Measurements from ENCODE around the gene INPP5A.

Gene INPP5A

DNA sequence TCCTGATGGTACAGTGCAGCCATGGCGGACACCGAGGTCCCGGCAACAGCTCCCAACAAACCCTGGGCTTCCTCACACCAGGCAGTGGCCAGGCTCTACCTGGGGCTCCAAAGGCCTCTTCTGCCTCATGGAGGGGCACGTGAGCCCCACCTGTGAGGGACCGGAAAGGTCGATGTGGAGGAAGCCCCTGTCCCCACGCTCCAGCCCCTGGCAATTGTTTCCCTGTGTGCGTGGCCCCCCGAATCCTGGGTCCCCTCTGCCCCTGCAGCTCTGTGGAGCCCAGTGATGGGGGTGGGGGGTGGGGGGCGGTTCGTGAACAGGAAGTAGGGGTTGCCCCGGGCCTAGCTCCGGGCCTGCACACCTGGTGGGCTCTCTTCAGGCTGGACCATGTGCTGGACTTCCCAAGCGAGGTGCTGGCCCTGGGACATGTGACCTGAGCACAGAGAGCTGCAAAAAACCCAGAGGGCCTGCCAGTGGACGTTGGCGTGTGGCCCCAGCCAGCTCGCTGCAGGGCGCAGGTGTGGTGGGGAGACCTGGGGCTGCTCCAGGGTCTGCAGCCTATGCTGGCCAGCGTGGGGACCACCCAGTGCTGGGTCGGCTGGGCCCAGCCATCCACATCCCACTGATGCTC is 72.6 kb downstream of the INPP5A start:
- no peak for DNase-seq (ENCODE audit: low read depth in 1 of 2, low spot score in 1 of 2)

DNA sequence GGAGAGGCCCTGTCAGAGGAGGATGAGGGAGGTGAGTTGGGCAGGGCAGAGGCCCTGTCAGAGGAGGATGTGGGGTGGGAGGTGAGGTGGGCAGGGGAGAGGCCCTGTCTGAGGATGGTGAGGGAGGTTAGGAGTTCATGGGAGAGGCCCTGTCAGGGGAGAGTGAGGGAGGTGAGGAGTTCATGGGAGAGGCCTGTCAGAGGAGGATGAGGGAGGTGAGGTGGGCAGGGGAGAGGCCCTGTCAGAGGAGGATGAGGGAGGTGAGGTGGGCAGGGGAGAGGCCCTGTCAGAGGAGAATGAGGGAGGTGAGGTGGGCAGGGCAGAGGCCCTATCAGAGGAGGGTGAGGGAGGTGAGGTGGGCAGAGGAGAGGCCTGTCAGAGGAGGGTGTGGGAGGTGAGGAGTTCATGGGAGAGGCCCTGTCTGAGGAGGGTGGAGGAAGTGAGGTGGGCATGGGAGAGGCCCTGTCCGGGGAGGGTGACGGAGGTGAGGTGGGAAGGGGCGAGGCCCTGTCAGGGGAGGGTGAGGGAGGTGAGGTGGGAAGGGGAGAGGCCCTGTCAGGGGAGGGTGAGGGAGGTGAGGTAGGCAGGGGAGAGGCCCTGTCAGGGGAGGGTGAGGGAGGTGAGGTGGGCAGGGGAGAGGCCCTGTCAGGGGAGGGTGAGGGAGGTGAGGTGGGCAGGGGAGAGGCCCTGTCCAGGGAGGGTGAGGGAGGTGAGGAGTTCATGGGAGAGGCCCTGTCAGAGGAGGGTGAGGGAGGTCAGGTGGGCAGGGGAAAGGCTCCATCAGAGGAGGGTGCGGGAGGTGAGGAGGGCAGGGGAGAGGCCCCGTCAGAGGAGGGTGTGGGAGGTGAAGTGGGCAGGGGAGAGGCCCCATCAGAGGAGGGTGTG is 73.7 kb downstream of the INPP5A start:
- no peak for DNase-seq (ENCODE audit: low read depth in 1 of 2, low spot score in 1 of 2)

DNA sequence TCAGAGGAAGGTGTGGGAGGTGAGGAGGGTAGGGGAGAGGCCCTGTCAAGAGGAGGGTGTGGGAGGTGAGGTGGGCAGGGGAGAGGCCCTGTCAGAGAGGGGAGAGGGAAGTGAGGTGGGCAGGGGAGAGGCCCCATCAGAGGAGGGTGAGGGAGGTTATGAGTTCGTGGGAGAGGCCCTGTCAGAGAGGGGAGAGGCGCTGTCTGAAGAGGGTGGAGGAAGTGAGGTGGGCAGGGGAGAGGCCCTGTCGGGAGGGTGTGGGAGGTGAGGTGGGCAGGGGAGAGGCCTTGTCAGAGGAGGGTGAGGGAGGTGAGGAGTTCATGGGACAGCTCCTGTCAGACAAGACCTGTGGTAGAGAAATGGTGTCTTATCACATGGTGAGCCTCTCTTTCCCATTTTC is 74.4 kb downstream of the INPP5A start:
- no peak for DNase-seq (ENCODE audit: low read depth in 1 of 2, low spot score in 1 of 2)

- DNase-seq (ENCODE audit: low read depth in 1 of 2, low spot score in 1 of 2): no peak
Observed at GRCh38 chr10:132612571-132613504, 75.3 kb downstream of the INPP5A start.

DNA sequence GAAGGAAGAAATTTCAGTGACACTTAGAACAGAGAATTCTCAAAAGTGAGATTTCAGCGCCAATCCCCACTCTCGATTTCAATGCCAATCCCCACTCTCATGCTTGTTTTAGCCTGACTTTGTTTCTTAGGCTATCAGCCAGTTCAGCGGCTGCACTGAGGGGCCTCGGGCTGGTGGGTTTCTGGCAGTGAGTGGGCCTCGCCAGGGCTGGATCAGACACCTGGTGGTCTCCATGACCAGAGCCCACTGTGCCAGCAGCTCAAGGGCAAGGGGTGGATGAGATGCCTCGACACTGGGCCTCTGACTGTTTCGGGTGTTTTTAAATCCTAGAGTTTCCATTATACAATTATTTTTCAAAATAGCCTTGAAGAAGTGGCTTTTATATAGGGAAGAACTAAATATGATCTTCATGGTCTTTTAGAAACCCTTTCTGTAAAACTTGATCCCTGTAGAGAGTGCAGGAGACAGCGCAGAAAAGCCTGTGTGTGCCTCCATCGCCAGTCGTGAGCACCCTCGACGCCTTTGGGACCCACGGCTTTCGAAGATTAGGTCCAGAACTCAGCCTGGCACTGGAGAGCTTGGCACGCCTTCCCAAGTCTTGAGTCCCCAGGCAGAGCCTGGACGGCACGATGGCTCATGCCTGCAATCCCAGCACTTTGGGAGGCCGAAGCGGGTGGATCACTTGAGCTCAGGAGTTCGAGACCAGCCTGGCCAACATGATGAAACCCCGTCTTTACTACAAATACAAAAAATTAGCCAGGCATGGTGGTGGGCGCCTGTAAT is 76.2 kb downstream of the INPP5A start:
- DNase-seq (ENCODE audit: low read depth in 1 of 2, low spot score in 1 of 2): no peak

DNA sequence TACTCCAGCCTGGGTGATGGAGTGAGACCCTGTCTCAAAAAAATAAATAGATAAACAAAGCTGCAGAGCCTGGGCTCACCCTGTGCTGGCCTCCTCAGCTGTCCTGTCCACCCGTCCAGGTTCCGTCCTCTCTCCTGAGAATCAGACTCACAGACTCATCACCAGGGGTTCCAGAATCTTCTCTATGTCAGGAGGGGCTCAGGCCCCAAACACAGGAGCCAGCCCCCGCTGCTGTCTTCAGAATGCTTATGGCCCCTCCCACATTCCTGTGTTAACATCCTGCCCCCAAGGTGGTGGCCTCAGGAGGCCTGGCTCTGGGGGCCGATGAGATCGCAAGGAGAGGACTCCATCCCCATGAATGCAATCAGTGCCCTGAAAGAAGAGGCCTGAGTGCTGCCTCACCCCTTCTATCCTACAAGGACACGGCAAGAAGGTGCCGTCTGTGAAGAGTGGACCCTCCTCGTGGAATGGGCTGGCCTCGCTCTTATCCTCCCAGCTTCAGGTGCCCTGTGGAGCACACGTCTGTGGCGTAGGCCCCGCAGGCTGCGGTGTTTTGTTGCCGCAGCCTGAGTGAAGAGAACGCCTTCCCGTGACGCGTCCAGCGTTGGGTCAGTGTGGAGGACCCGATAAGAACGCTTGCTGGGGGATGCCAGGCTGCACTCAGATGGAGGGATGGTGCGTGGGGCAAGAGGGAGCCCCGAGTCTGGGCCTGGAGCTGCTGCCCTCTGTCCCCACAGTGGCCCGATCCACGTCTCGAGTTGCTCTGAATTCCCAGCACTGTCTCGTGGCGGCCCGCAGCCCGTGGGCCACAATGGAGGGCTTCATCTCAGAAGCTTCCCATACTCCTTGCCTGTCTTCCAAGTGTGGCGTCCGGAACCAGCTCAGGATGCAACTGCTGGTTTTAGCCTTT is 77.1 kb downstream of the INPP5A start:
- no peak for DNase-seq (ENCODE audit: low read depth in 1 of 2, low spot score in 1 of 2)

DNA sequence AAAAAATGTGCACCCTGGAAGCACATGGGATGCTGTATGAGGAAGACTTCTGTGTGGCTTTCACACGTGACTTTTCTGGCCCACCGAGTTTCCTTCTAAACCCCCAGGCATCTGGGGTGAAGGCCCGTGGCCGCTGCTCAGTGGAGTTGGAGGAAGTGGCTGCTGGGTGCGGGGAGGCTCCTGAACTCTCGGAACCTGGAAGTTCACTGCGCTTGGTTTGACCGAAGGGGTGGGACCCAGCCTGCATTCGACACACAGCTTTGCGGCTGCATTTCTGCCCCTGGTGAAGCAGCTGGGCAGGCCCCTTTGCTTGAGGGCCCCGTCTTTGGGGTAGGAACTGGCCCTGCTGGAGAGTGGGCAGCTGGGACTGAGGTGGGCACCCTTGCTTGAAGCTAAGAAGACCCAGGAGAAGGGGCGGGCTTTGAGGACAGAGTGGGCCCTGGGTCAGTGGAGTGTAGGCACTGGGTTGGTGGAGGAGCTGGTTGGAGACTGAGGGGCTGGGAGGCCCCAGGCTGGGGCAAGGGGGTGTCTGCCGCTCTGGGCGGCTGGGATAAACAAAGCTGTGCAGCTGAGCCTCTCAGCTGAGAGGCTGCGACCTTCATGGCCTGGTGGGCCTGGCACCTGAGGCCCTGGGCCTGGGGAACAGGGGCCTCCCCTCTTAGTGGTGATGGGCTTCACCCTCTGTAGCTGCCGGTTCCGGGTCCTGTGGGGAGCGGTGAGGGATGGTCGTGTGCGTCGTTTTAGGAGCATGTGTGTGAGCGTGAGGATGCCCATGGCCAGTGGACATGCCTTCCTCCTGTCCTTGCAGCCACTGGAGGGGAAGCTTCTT is 78.0 kb downstream of the INPP5A start:
- DNase-seq (ENCODE audit: low read depth in 1 of 2, low spot score in 1 of 2): no peak

- DNase-seq (ENCODE audit: low read depth in 1 of 2, low spot score in 1 of 2): peak in 1 of 2 donors; percentile 18
Observed at GRCh38 chr10:132616170-132616995, 78.8 kb downstream of the INPP5A start.

DNA sequence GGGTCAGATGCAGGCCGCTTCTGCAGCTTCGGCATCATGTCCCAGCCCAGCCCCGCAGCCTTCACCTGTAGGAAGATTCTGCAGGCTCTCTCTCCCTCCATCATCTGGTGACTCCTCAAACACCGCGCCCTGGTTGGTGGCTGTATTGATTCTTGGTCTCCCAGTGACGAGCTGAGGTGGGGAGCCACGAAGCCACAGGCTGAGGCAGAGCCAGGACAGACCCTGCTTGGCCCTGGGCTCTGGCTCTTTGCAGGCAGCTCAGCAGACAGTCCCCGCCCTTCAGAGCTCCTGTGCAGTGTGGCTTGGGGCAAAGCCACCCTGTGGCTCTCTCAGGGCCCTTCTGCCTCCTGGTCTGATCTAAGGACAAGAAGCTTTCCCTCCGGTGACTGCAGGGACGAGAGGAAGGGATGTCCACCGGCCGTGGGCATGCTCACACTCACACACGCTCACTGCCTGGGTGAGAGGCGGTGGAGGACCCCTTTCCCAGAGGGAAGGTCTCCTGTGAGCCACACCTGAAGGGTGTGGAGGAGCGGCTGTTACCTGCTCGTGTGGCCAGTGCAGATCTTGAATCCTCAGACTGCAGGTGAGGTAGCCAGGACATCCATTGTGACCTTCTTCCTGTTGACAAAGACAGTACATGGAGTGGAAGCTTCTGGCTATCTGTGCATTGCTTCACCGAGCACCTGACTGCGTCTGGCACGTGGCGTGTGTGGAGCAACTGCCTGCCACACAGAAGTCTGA is 79.6 kb downstream of the INPP5A start:
- DNase-seq (ENCODE audit: low read depth in 1 of 2, low spot score in 1 of 2): no peak

DNA sequence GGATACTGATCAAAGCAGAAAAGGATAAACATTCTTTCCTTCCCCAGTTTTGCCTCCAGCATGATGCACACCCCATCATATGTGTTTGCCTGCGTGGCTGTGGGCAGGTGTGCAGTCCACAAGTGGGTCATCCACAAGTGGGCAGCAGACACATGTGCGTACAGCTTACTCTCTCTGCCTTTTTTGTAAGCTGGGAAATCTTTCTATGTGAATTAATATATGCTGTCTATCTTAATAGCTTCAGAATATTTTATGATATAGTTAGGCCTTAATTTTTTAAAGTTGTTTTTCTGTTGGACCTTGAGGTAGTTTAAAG is 80.1 kb downstream of the INPP5A start:
- DNase-seq (ENCODE audit: low read depth in 1 of 2, low spot score in 1 of 2): no peak

DNA sequence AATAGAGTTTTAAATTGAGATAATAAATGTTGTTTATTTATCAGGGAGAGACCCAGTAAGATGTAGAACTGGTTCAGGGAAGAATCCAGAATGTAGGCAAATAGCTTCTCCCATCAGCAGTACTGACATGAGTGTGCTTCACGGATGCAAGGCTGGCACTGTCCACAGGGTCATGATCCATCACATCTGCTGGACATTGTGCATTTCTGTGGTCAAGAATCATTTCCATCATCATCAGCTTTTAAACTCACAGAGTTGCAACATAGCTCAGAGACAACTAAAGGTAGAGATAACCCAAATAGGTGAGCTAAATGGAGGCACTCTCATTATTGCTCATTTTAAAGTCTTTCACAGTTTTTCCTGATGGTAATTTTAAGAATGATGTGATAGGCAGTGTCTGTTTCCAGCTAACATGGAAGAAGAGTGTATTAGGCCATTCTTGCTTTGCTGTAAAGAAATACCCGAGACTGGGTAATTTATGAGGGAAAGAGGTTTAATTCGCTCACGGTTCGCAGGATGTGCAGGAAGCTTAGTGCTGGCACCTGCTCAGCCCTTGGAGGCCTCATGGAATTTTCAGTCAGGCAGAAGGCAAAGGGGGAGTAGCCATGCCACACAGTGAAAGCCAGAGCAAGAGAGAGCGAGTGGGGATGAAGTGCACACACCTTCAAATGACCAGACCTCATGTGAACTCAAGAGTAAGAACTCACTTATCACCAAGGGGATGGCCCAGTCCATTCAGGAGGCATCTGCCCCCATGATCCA is 80.8 kb downstream of the INPP5A start:
- no peak for DNase-seq (ENCODE audit: low read depth in 1 of 2, low spot score in 1 of 2)

DNA sequence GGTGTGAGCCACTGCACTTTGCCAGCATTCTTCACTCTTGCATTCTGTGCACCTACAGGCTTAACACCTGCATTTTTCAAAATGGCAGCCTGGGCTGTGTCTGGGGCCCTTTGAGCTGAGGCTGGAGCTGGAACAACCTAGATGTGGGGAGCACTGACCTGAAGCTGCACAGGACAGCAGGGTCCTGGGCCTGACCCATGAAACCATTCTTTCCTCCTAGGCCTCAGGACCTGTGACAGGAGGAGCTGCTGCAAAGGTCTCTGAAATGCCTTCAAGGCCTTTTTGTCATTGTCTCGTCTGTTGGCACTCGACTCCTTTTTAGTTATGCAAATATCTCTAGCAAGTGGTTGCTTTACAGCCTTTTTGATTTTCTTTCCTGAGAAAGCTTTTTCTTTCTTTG is 82.3 kb downstream of the INPP5A start:
- DNase-seq (ENCODE audit: low read depth in 1 of 2, low spot score in 1 of 2): no peak

- no peak for DNase-seq (ENCODE audit: low read depth in 1 of 2, low spot score in 1 of 2)
Observed at GRCh38 chr10:132624061-132624846, 86.7 kb downstream of the INPP5A start.

- DNase-seq (ENCODE audit: low read depth in 1 of 2, low spot score in 1 of 2): no peak
Observed at GRCh38 chr10:132624847-132625471, 87.4 kb downstream of the INPP5A start.

GRCh38 chr10:132626019-132626760 is 88.6 kb downstream of the INPP5A start:
- no peak for DNase-seq (ENCODE audit: low read depth in 1 of 2, low spot score in 1 of 2)
